A673 (cell line): ENCODE measurements around the gene PIK3CD. TPM values are rescaled to one million over a fixed set of nuclear protein-coding genes. Genes with fewer than 3 reads are reported as not detected.

Source experiments
- BruUV-seq: library from RNA; stranded (reverse); fragments of 400-500 nt; replicated peaks from 2 replicates; lab custom pipeline; 2021; lab: Mats Ljungman, UMichigan
- CTCF ChIA-PET: fragments of 300-600 bp; sonication (Branson Sonifier 250); formaldehyde crosslinking; loops from one replicate; lab custom pipeline; 2022; ENCODE audit warnings: antibody characterized with exemption; lab: Charles Lee
- POLR2A ChIA-PET: fragments of 300-600 bp; sonication (Branson Sonifier 250); formaldehyde crosslinking; loops from one replicate; lab custom pipeline; 2022; ENCODE audit warnings: antibody characterized with exemption; ENCODE audit not compliant: low non-redundant PET; lab: Charles Lee
- DNase-seq: peaks from one replicate; pipeline ENCODE4 v3.0.0-alpha.2; 2015; ENCODE audit warnings: low spot score
- H3K27ac ChIP-seq: fragments of 200-600 bp; sonication (generic); 2 replicates; pipeline ENCODE4 v1.5.1; 2016; ENCODE audit warnings: mixed run types, low read depth, mild to moderate bottlenecking, mixed read lengths, antibody characterized with exemption, low read length; ENCODE audit not compliant: poor library complexity, severe bottlenecking
- H3K27me3 ChIP-seq: fragments of 200-600 bp; sonication (generic); replicated peaks from 2 replicates; pipeline ENCODE4 v1.6.1; 2017; ENCODE audit warnings: mixed run types, low read depth, mild to moderate bottlenecking, mixed read lengths, antibody characterized with exemption, low read length; ENCODE audit not compliant: insufficient read depth, poor library complexity
- H3K36me3 ChIP-seq: fragments of 200-600 bp; sonication (generic); 2 replicates; pipeline ENCODE4 v1.6.1; 2016; ENCODE audit warnings: mixed run types, mild to moderate bottlenecking, mixed read lengths, antibody characterized with exemption, low read length; ENCODE audit not compliant: insufficient read depth, poor library complexity, severe bottlenecking
- H3K4me1 ChIP-seq: fragments of 200-600 bp; sonication (generic); 2 replicates; pipeline ENCODE4 v1.6.1; 2017; ENCODE audit warnings: mixed run types, mild to moderate bottlenecking, mixed read lengths, antibody characterized with exemption, low read length; ENCODE audit not compliant: insufficient read depth, poor library complexity, severe bottlenecking
- H3K4me3 ChIP-seq: fragments of 200-600 bp; sonication (generic); 2 replicates; pipeline ENCODE4 v1.5.1; 2016; ENCODE audit warnings: low read depth, mixed run types, mild to moderate bottlenecking, mixed read lengths, low read length; ENCODE audit not compliant: poor library complexity, severe bottlenecking
- H3K9me3 ChIP-seq: fragments of 200-600 bp; sonication (generic); 2 replicates; pipeline ENCODE4 v1.6.1; 2016; ENCODE audit warnings: mixed run types, low read depth, mild to moderate bottlenecking, mixed read lengths, antibody characterized with exemption, low read length; ENCODE audit not compliant: poor library complexity, severe bottlenecking
- CTCF ChIP-seq: fragments of 300-800, 200-600 bp; sonication (generic); conservative IDR thresholded peaks from 2 replicates; pipeline ENCODE4 v1.5.1; 2017; ENCODE audit warnings: low read depth, mild to moderate bottlenecking, antibody characterized with exemption, low read length, moderate library complexity, mixed read lengths
- EZH2 ChIP-seq: fragments of 200-600 bp; sonication (generic); IDR thresholded peaks from 2 replicates; pipeline ENCODE4 v1.6.1; 2017; ENCODE audit warnings: borderline replicate concordance, low read depth, mild to moderate bottlenecking, mixed read lengths, antibody characterized with exemption, low read length; ENCODE audit not compliant: poor library complexity, severe bottlenecking
- intact Hi-C: fragments of 100-400 bp; cut with micrococcal nuclease; formaldehyde crosslinking; loops from one replicate; pipeline ENCODE4 v1.10.0; 2022; ENCODE audit not compliant: unreplicated experiment
- total RNA-seq: library from RNA; stranded (reverse); gene quantifications from 2 replicates; pipeline ENCODE4 v1.2.3, GENCODE V29; 2021

PIK3CD gene
- total RNA-seq, 1 experiment from 2014 or later: 2.1 TPM

DNA sequence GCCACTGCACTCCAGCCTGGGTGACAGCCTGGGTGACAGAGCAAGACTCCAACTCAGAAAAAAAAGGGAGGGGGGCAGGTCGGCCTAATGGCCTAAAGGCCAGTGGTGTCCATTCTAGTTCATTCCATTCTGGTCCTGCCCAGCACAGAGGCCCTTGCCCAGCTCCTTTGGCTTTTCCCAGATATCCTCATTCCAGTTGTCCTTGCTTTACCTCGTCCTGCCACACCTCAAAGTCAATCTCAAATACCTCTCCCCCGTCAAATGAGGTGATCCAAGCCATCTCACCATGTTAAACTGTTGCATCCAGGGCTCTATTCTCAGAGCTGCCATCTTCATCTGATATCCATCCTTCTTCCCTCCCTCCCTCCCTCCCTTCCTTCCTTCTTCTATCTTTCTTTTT lies 19.9 kb upstream of the PIK3CD start:
- Histone ChIP-seq H3K4me1 (no peaks in the 10 kb centered on the region), H3K27ac (no peak overlapping the region), H3K36me3 (no peaks in the 10 kb centered on the region), H3K4me3 (no peak overlapping the region), H3K9me3 (no peaks in the 10 kb centered on the region), H3K27me3 (no peaks in the 10 kb centered on the region)
- BruUV-seq: no TSS peak
- CTCF ChIA-PET: no interaction called here
- intact Hi-C loops: no loop called here
- POLR2A ChIA-PET: no interaction called here
- TF ChIP-seq CTCF: no peak
- TF ChIP-seq EZH2: no peak
- no peak for DNase-seq

DNA sequence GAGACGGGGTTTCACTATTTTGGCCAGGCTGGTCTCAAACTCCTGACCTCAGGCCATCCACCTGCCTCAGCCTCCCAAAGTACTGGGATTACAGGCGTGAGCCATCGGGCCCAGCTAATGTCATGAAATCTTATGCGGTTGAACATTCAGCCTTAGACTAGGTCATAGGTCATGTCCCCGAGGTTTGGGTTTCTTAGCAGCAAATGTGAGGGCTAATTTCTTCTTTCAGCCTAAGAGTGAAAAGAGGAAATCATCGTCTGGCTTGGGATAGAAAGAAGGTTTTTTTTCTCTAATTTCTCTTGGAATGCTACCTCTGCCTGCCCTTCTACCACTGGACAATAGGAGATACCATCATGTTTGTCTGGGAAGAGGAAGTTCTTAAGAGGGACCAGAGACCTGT lies 18.0 kb upstream of the PIK3CD start:
- ChIA-PET POLR2A (no interaction called here), CTCF (no interaction called here)
- TF ChIP-seq CTCF: no peak
- no peak for TF ChIP-seq EZH2
- H3K9me3 ChIP-seq: no peaks in the 10 kb centered on the region
- no peak for DNase-seq
- H3K4me1 ChIP-seq: no peaks in the 10 kb centered on the region
- H3K4me3 ChIP-seq: no peak overlapping the region
- no peaks in the 10 kb centered on the region for H3K27me3 ChIP-seq
- intact Hi-C loops: no loop called here
- H3K27ac ChIP-seq: no peak overlapping the region
- BruUV-seq: no TSS peak
- no peaks in the 10 kb centered on the region for H3K36me3 ChIP-seq

- no peak overlapping the region for H3K27ac ChIP-seq
- intact Hi-C loops: no loop called here
- ChIA-PET CTCF (no interaction called here), POLR2A (no interaction called here)
- H3K27me3 ChIP-seq: no peaks in the 10 kb centered on the region
- H3K36me3 ChIP-seq: no peaks in the 10 kb centered on the region
- no peaks in the 10 kb centered on the region for H3K9me3 ChIP-seq
- no TSS peak for BruUV-seq
- no peaks in the 10 kb centered on the region for H3K4me1 ChIP-seq
- H3K4me3 ChIP-seq: no peak overlapping the region
- no peak for DNase-seq
- TF ChIP-seq EZH2 (no peak), CTCF (no peak)
Measured at GRCh38 chr1:9634582-9634981, 16.9 kb upstream of the PIK3CD start.

GRCh38 chr1:9639227-9639626 lies 12.3 kb upstream of the PIK3CD start:
- no peak for TF ChIP-seq CTCF
- TF ChIP-seq EZH2: no peak
- no peaks in the 10 kb centered on the region for H3K27me3 ChIP-seq
- no peaks in the 10 kb centered on the region for H3K36me3 ChIP-seq
- no peak for DNase-seq
- intact Hi-C loops: no loop called here
- no peaks in the 10 kb centered on the region for H3K9me3 ChIP-seq
- CTCF ChIA-PET: no interaction called here
- H3K4me3 ChIP-seq: no peak overlapping the region
- POLR2A ChIA-PET: no interaction called here
- no TSS peak for BruUV-seq
- H3K27ac ChIP-seq: no peak overlapping the region
- no peaks in the 10 kb centered on the region for H3K4me1 ChIP-seq
